MG63 (cell line): ENCODE results near the gene FUT3. TPM values are rescaled to one million over a fixed set of nuclear protein-coding genes. Genes with fewer than 3 reads are reported as not detected.

ENCODE experiments used
- DNase-seq: peaks from one replicate; pipeline ENCODE4 v3.0.0-alpha.2; 2020
- H3K27me3 ChIP-seq: fragments of 250-450 bp; sonication (Bioruptor Pico); 2 replicates; pipeline ENCODE4 v1.5.1; 2020; ENCODE audit warnings: mild to moderate bottlenecking, moderate library complexity
- H3K36me3 ChIP-seq: fragments of 250-450 bp; sonication (Bioruptor Pico); 2 replicates; pipeline ENCODE4 v1.5.1; 2020; ENCODE audit warnings: mild to moderate bottlenecking, moderate library complexity
- H3K4me3 ChIP-seq: fragments of 250-450 bp; sonication (Bioruptor Pico); 2 replicates; pipeline ENCODE4 v1.5.1; 2020; ENCODE audit warnings: mild to moderate bottlenecking, moderate library complexity
- H3K9me3 ChIP-seq: fragments of 250-450 bp; sonication (Bioruptor Pico); 2 replicates; pipeline ENCODE4 v1.5.1; 2020; ENCODE audit warnings: mild to moderate bottlenecking, moderate library complexity
- total RNA-seq: library from RNA; depleted of rRNA; stranded (reverse); fragments of >200 nt; shearing (Covaris generic); gene quantifications from 2 replicates; pipeline ENCODE4 v1.2.3, GENCODE V29; 2014; ENCODE audit warnings: low replicate concordance; rRNA removed

FUT3 gene
- total RNA-seq, 1 experiment from 2014 or later: not detected

DNA sequence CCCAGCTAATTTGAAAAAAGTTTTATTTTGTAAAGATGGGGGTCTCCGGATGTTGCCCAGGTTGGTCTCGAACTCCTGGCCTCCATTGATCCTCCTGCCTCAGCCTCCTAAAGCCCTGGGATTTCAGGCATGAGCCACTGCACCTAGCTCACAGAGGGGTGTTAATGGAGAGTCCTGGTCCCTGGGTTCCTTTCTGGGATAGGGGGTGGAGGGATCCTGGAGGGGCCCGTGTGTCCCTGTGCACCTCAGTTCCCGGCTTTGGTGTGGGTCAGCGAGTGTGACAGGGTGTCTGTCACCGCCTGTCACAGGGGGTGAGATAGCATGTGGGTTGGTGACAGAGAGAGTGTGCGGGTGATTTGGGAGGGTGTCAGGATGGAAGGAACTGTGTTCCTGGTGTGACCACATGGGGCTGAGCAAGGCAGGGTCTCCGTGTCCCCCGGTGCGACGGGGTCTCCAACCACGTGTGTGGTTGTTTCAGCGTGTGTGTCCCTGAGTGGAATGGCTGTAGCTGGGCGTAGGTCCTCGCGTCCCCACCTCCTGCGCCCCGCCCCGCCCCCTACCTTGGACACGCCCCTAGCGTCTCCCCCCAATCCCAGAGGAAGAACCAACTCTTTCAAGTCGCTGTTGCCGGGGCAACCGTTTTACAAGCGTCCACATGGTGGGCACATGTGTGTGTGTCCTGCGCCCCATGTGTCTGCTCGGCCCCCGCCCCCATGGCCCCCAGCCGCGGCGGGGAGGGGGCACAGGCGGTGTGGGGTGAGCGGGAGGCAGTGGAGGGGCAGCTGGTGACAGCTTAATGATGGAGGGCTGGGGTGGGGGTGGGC, 49.2 kb downstream of the FUT3 start:
- no peak for DNase-seq

GRCh38 chr19:5800361-5801270, 50.6 kb downstream of the FUT3 start:
- Histone ChIP-seq H3K4me3 (no peak overlapping the region), H3K36me3 (no peaks in the 10 kb centered on the region), H3K27me3 (peaks cover 7% of the 10 kb centered on the region; the same call in 1 of the 2 replicates), H3K9me3 (no peaks in the 10 kb centered on the region)
- no peak for DNase-seq

More for the DNA sequence above, 49.2 kb downstream of the FUT3 start:
- Histone ChIP-seq H3K9me3 (no peaks in the 10 kb centered on the region), H3K36me3 (no peaks in the 10 kb centered on the region), H3K27me3 (peaks cover 10% of the 10 kb centered on the region; the same call in 1 of the 2 replicates), H3K4me3 (no peak overlapping the region)

DNA sequence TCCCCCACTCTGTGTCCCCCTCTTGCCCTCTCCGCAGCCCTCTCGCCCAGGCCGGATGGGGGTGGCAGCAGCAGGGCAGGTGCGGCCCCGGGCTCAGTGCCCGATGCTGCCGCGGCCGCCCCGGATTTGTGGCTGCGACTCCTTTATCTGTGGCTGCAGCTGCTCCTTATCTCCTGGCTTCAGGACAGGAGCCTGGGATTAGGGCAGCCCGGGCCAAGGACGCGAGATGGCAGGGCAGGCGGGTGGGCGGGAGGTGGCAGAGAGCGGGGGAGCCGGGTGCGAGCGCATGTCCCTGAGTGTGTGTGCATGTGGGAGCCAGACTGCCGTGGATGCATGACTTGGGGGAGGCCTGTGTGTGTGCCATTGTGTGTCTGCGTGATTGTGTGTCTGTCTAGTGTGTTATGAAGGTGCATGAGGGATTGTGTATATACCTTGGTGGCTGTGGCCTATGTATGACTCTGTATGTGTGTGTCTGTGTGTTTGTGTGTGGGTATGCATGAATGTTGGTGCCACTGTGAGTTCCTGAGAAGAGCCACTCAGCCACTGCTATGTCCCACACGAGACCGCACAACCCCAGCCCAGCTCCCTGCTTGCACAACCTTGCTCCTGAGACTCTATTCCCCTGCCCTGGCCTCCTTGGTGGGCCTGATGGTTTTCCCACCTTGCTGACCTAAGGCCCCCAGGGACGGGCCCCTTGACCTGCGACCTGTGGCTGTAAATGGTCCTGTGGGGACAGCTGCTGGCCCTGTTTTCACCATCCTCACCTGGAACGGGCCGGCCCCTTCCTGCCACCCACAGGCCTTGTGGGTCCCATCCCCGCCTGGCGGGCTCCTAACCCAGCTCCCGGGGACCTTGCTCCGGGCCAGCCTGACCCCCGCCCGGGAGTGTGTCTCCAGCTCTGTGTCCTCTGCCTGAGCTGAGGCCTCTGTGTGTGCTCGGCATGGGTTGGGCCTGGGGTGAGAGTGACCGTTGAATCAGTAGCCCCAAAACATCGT, 51.7 kb downstream of the FUT3 start:
- Histone ChIP-seq H3K27me3 (peaks cover 5% of the 10 kb centered on the region; the same call in 1 of the 2 replicates), H3K4me3 (no peak overlapping the region), H3K36me3 (no peaks in the 10 kb centered on the region), H3K9me3 (no peaks in the 10 kb centered on the region)
- DNase-seq: no peak

- Histone ChIP-seq H3K4me3 (no peak overlapping the region), H3K27me3 (no peaks in the 10 kb centered on the region), H3K36me3 (no peaks in the 10 kb centered on the region), H3K9me3 (no peaks in the 10 kb centered on the region)
- no peak for DNase-seq
These were observed 53.0 kb downstream of the FUT3 start for GRCh38 chr19:5798244-5798643.

DNA sequence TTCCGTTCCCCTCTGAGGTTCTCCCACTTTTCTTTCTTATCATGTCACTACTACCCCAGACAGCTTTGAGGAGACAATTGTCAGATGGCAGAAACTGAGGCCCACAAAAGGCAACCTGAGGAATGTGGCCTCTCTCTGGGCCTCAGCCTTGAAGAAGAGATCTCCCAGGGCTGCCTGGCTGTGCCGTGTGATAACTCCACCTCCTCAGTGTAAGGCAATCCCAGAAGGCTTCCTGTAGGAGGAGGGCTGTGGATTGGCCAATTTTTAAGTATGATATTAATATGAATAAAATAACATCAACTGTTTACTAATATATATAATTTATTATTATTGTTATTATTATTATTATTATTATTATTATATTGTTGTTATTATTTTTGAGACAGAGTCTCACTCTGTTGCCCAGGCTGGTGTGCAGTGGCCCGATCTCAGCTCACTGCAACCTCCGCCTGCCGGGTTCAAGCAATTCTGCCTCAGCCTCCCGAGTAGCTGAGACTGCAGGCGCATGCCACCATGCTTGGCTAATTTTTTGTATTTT, 55.8 kb downstream of the FUT3 start:
- Histone ChIP-seq H3K4me3 (no peak overlapping the region), H3K36me3 (peaks cover 3% of the 10 kb centered on the region), H3K27me3 (no peaks in the 10 kb centered on the region), H3K9me3 (no peaks in the 10 kb centered on the region)
- DNase-seq: no peak

- H3K9me3 ChIP-seq: no peaks in the 10 kb centered on the region
- no peaks in the 10 kb centered on the region for H3K27me3 ChIP-seq
- peaks cover 20% of the 10 kb centered on the region for H3K36me3 ChIP-seq
- no peak overlapping the region for H3K4me3 ChIP-seq
- no peak for DNase-seq
These were observed 58.1 kb downstream of the FUT3 start for GRCh38 chr19:5793188-5793587.

Other genes with a start within 250 kb of the FUT3 start
- 5.1 and 12.3 TPM in 2 replicates for gene SAFB2, start 228.7 kb downstream of the FUT3 start, total RNA-seq
- gene SAFB, start 228.4 kb downstream of the FUT3 start, total RNA-seq: 22.8 and 33.0 TPM in 2 replicates
- 21.8 and 75.4 TPM in 2 replicates for gene MICOS13, start 170.9 kb downstream of the FUT3 start, total RNA-seq
- 3.6 and 5.8 TPM in 2 replicates for gene HSD11B1L, start 170.4 kb downstream of the FUT3 start, total RNA-seq
- gene RPL36, start 161.2 kb downstream of the FUT3 start, total RNA-seq: 562 and 599 TPM in 2 replicates
- gene LONP1, start 131.3 kb downstream of the FUT3 start, total RNA-seq: 45.3 and 79.2 TPM in 2 replicates
- not detected in 2 replicates for gene CATSPERD, start 130.8 kb downstream of the FUT3 start, total RNA-seq
- 3.6 TPM in 1 of 2 replicates, not detected in the other for gene PRR22, start 66.7 kb downstream of the FUT3 start, total RNA-seq
- 54.1 and 61.0 TPM in 2 replicates for gene DUS3L, start 60.3 kb downstream of the FUT3 start, total RNA-seq
- gene NRTN, start 46.4 kb downstream of the FUT3 start, total RNA-seq: 1.4 TPM in 1 of 2 replicates, not detected in the other
- not detected in 2 replicates for gene FUT6, start 11.7 kb downstream of the FUT3 start, total RNA-seq
- not detected in 2 replicates for gene FUT5, start 19.1 kb upstream of the FUT3 start, total RNA-seq
- gene NDUFA11, start 52.3 kb upstream of the FUT3 start, total RNA-seq: 105 and 257 TPM in 2 replicates
- gene VMAC, start 53.4 kb upstream of the FUT3 start, total RNA-seq: 1.8 and 4.5 TPM in 2 replicates
- 0.30 and 0.36 TPM in 2 replicates for gene CAPS, start 62.8 kb upstream of the FUT3 start, total RNA-seq
- gene RANBP3, start 126.7 kb upstream of the FUT3 start, total RNA-seq: 43.4 and 54.4 TPM in 2 replicates